Natural killer cell (primary cell): Measurements from ENCODE around the gene A2M. TPM values are rescaled to one million over a fixed set of nuclear protein-coding genes. Genes with fewer than 3 reads are reported as not detected.

ENCODE experiments used
- ATAC-seq, 3 donors: fragments of 150-1000 bp in 2 of 3; fragments of 200-7000 bp in 1 of 3; cut with Tn5 transposase; 1 replicate in 1 of 3; 2 replicates in 2 of 3; pipeline ENCODE4 v1.10.0; 2021; ENCODE audit warnings: mild to moderate bottlenecking in 2 of 3, moderate library complexity in 2 of 3
- DNase-seq, 2 donors: peaks; one replicate each; pipeline versions ENCODE4 v3.0.0 to v3.0.0-alpha.2; 2013 to 2021; ENCODE audit warnings: mixed read lengths in 1 of 2
- H3K27ac ChIP-seq: one replicate; pipeline ENCODE4 v1.5.1; 2013; ENCODE audit warnings: mild to moderate bottlenecking, low read length
- H3K27me3 ChIP-seq: one replicate; pipeline ENCODE4 v1.6.1; 2013; ENCODE audit warnings: low read length; ENCODE audit not compliant: control insufficient read depth, insufficient read depth
- H3K36me3 ChIP-seq: one replicate; pipeline ENCODE4 v1.6.1; 2013; ENCODE audit warnings: low read length; ENCODE audit not compliant: control insufficient read depth, insufficient read depth
- H3K4me1 ChIP-seq: one replicate; pipeline ENCODE4 v1.6.1; 2013; ENCODE audit warnings: low read length; ENCODE audit not compliant: control insufficient read depth, insufficient read depth
- H3K4me3 ChIP-seq: one replicate; pipeline ENCODE4 v1.5.1; 2013; ENCODE audit warnings: low read length
- H3K9me3 ChIP-seq: one replicate; pipeline ENCODE4 v1.6.1; 2013; ENCODE audit warnings: low read length; ENCODE audit not compliant: control insufficient read depth, insufficient read depth
- H3K27ac Mint-ChIP-seq, 2 donors: one replicate each; pipeline ENCODE4 v1.8.0; 2022; ENCODE audit warnings: mild to moderate bottlenecking in 2 of 2, mixed read lengths in 2 of 2, moderate library complexity in 1 of 2
- H3K27me3 Mint-ChIP-seq, 2 donors: one replicate each; pipeline ENCODE4 v1.8.0; 2022; ENCODE audit warnings: low read depth in 2 of 2, mixed read lengths in 2 of 2
- H3K36me3 Mint-ChIP-seq: one replicate; pipeline ENCODE4 v1.8.0; 2022; ENCODE audit warnings: mixed read lengths
- H3K4me1 Mint-ChIP-seq, 2 donors: one replicate each; pipeline ENCODE4 v1.8.0; 2022; ENCODE audit warnings: mixed read lengths in 2 of 2
- H3K4me3 Mint-ChIP-seq: one replicate; pipeline ENCODE4 v1.8.0; 2022; ENCODE audit warnings: mild to moderate bottlenecking, moderate library complexity, mixed read lengths
- H3K9me3 Mint-ChIP-seq, 2 donors: one replicate each; pipeline ENCODE4 v1.8.0; 2022; ENCODE audit warnings: mixed read lengths in 2 of 2
- CTCF ChIP-seq: fragments of 200-600 bp; IDR thresholded peaks from one replicate; pipeline ENCODE4 v1.8.0; 2022; ENCODE audit warnings: antibody characterized with exemption
- WGBS: methylation state at CpG from one replicate; pipeline ENCODE4 v1.1.7; 2013; ENCODE audit warnings: missing lambda C conversion rate; ENCODE audit not compliant: insufficient coverage; 5-methylcytosine and 5-hydroxymethylcytosine counted together
- intact Hi-C: fragments of 100-400 bp; cut with micrococcal nuclease; formaldehyde crosslinking; loops from one replicate; pipeline ENCODE4 v1.14.2; 2022
- total RNA-seq, 4 donors: library from RNA; stranded (reverse); fragments of 120-200 nt in 1 of 4; gene quantifications; one replicate each; pipeline versions ENCODE4 v1.2.3 to v1.2.4, GENCODE V29; 2013 to 2022

Gene A2M
- total RNA-seq, 3 donors from 2014 or later (not counting 1 experiment from before 2014, with no cell fraction given): 0.08 TPM; not detected in 2

GRCh38 chr12:9130244-9130643 is 14.5 kb upstream of the A2M start:
- Mint-ChIP-seq H3K4me1 (peaks cover 4 to 13% of the 10 kb centered on the region in 2 donors), H3K27me3 (no peaks in the 10 kb centered on the region), H3K36me3 (no peaks in the 10 kb centered on the region), H3K9me3 (no peaks in the 10 kb centered on the region), H3K27ac (no peak overlapping the region), H3K4me3 (no peak overlapping the region)
- Histone ChIP-seq H3K4me1 (no peaks in the 10 kb centered on the region), H3K9me3 (no peaks in the 10 kb centered on the region), H3K27me3 (no peaks in the 10 kb centered on the region), H3K27ac (no peak overlapping the region), H3K4me3 (no peak overlapping the region), H3K36me3 (peaks cover 28% of the 10 kb centered on the region)
- intact Hi-C loops: no loop called here
- ATAC-seq (no peak), DNase-seq (no peak)
- TF ChIP-seq CTCF: no peak
- WGBS: no CpG with 5 or more reads among the region's 2 CpGs

- Mint-ChIP-seq H3K27me3 (no peaks in the 10 kb centered on the region), H3K4me1 (peaks cover 0 to 7% of the 10 kb centered on the region in 2 donors), H3K9me3 (no peaks in the 10 kb centered on the region), H3K27ac (no peak overlapping the region), H3K4me3 (no peak overlapping the region), H3K36me3 (no peaks in the 10 kb centered on the region)
- ATAC-seq: no peak
- H3K4me1 ChIP-seq: no peaks in the 10 kb centered on the region
- TF ChIP-seq CTCF: no peak
- no peaks in the 10 kb centered on the region for H3K9me3 ChIP-seq
- intact Hi-C loops: no loop called here
- no peak overlapping the region for H3K4me3 ChIP-seq
- H3K27ac ChIP-seq: no peak overlapping the region
- no peaks in the 10 kb centered on the region for H3K27me3 ChIP-seq
- WGBS: 97% methylated on average over 36 of the region's 36 CpGs
- peaks cover 27% of the 10 kb centered on the region for H3K36me3 ChIP-seq
- DNase-seq: no peak
These were observed 12.4 kb upstream of the A2M start for GRCh38 chr12:9127936-9128663.

GRCh38 chr12:9127484-9127883 is 11.8 kb upstream of the A2M start:
- Histone ChIP-seq H3K4me1 (no peaks in the 10 kb centered on the region), H3K9me3 (no peaks in the 10 kb centered on the region), H3K4me3 (no peak overlapping the region), H3K36me3 (peaks cover 27% of the 10 kb centered on the region), H3K27me3 (no peaks in the 10 kb centered on the region), H3K27ac (no peak overlapping the region)
- Mint-ChIP-seq H3K4me3 (no peak overlapping the region), H3K27ac (no peak overlapping the region), H3K36me3 (no peaks in the 10 kb centered on the region), H3K27me3 (no peaks in the 10 kb centered on the region), H3K4me1 (peaks cover 0 to 4% of the 10 kb centered on the region in 2 donors), H3K9me3 (no peaks in the 10 kb centered on the region)
- no peak for TF ChIP-seq CTCF
- 96% methylated on average over 21 of the region's 21 CpGs for WGBS
- DNase-seq: no peak
- no peak for ATAC-seq
- intact Hi-C loops: no loop called here
